Measurements from ENCODE around the gene PPP1R12A. TPM values are rescaled to one million over a fixed set of nuclear protein-coding genes. Genes with fewer than 3 reads are reported as not detected.
A peak's percentile ranks its signal among the peaks of the same experiment; 100 is the strongest.
"Not testable (repeated sequence)": the region's sequence is repeated elsewhere in the genome, so short reads cannot be mapped to it uniquely, and the experiment has no call there.

PPP1R12A gene
- total and polyA plus RNA-seq, 8 donors = 6.1 to 31.7 (median 14.8) TPM

GRCh38 chr12:79818856-79819255 lies 116.0 kb downstream of the PPP1R12A start:
- Histone ChIP-seq H3K36me3 (peaks cover 0 to 8% (median 0%) of the 10 kb centered on the region in 3 donors), H3K4me1 (peaks cover 0 to 5% (median 5%) of the 10 kb centered on the region in 3 donors), H3K27me3 (no peaks in the 10 kb centered on the region), H3K9me3 (no peaks in the 10 kb centered on the region), H3K27ac (peak overlapping the region in 1 of 4 donors; percentile 6), H3K4me3 (no peak overlapping the region)
- no peak for TF ChIP-seq CTCF (IDR thresholded peaks at IDR 0.05)
- intact Hi-C loops (cut with DNase I) = no loop called here
- WGBS, 2 donors = 27 to 30% methylated on average over 3 of the region's 3 CpGs
- DNase-seq = no peak
- no peak for FAIRE-seq
- peak in 2 of 4 donors; percentile 20 to 34 for ATAC-seq

- H3K4me3 ChIP-seq; intact Hi-C loops (cut with DNase I); H3K27ac ChIP-seq; DNase-seq; H3K4me1 ChIP-seq; FAIRE-seq; H3K27me3 ChIP-seq; ATAC-seq; H3K9me3 ChIP-seq: not testable (repeated sequence)
- WGBS, 2 donors = 87 to 97% methylated on average over 10 of the region's 10 CpGs
- peaks cover 0 to 30% (median 0%) of the 10 kb centered on the region in 3 donors for H3K36me3 ChIP-seq
Measured at GRCh38 chr12:79784366-79785065, 150.4 kb downstream of the PPP1R12A start.

- H3K9me3 ChIP-seq = no peaks in the 10 kb centered on the region
- H3K4me1 ChIP-seq = peaks cover 0 to 6% (median 0%) of the 10 kb centered on the region in 3 donors
- H3K36me3 ChIP-seq = peaks cover 0 to 11% (median 0%) of the 10 kb centered on the region in 3 donors
- no peak for TF ChIP-seq CTCF (IDR thresholded peaks at IDR 0.05)
- H3K4me3 ChIP-seq = no peak overlapping the region
- intact Hi-C loops (cut with DNase I) = no loop called here
- FAIRE-seq = peak; percentile 13
- no peak for DNase-seq
- no peaks in the 10 kb centered on the region for H3K27me3 ChIP-seq
- no peak overlapping the region for H3K27ac ChIP-seq
- ATAC-seq = no peak
Measured at GRCh38 chr12:79782172-79782900, 152.6 kb downstream of the PPP1R12A start.

- peaks cover 0 to 10% (median 0%) of the 10 kb centered on the region in 3 donors for H3K36me3 ChIP-seq
- H3K4me3 ChIP-seq = no peak overlapping the region
- intact Hi-C loops (cut with DNase I) = no loop called here
- no peak for ATAC-seq
- DNase-seq = no peak
- no peak overlapping the region for H3K27ac ChIP-seq
- H3K27me3 ChIP-seq = no peaks in the 10 kb centered on the region
- peaks cover 0 to 6% (median 3%) of the 10 kb centered on the region in 3 donors for H3K4me1 ChIP-seq
- TF ChIP-seq CTCF (IDR thresholded peaks at IDR 0.05) = no peak
- H3K9me3 ChIP-seq = no peaks in the 10 kb centered on the region
- 60 to 64% methylated on average over 3 of the region's 3 CpGs for WGBS, 2 donors
- FAIRE-seq = no peak
Measured at GRCh38 chr12:79778802-79779448, 156.0 kb downstream of the PPP1R12A start.

GRCh38 chr12:79776111-79776510 lies 158.8 kb downstream of the PPP1R12A start:
- H3K36me3 ChIP-seq = peaks cover 0 to 10% (median 0%) of the 10 kb centered on the region in 3 donors
- H3K27ac ChIP-seq = no peak overlapping the region
- no peaks in the 10 kb centered on the region for H3K27me3 ChIP-seq
- H3K9me3 ChIP-seq = no peaks in the 10 kb centered on the region
- intact Hi-C loops (cut with DNase I) = no loop called here
- H3K4me3 ChIP-seq = no peak overlapping the region
- peaks cover 0 to 6% (median 0%) of the 10 kb centered on the region in 3 donors for H3K4me1 ChIP-seq
- FAIRE-seq = peak; percentile 32
- 84 to 85% methylated on average over 1 of the region's 1 CpG for WGBS, 2 donors
- ATAC-seq = no peak
- no peak for TF ChIP-seq CTCF (IDR thresholded peaks at IDR 0.05)
- DNase-seq = no peak
